Measurements from ENCODE around the gene AKR1D1. TPM values are rescaled to one million over a fixed set of nuclear protein-coding genes. Genes with fewer than 3 reads are reported as not detected.
"Not testable (repeated sequence)": the region's sequence is repeated elsewhere in the genome, so short reads cannot be mapped to it uniquely, and the experiment has no call there.

Gene AKR1D1
- total RNA-seq, 1 experiment from 2014 or later, result not detected

- DNase-seq (ENCODE audit: low read depth), result no peak
Measured at GRCh38 chr7:138074121-138074520, 2.1 kb upstream of the AKR1D1 start.

GRCh38 chr7:138074540-138074939, 1.7 kb upstream of the AKR1D1 start:
- DNase-seq (ENCODE audit: low read depth), result no peak

- DNase-seq (ENCODE audit: low read depth), result no peak
Measured at GRCh38 chr7:138075350-138075749, 909 bp upstream of the AKR1D1 start.

- DNase-seq (ENCODE audit: low read depth), result not testable (repeated sequence)
Measured at GRCh38 chr7:138075786-138076185, 473 bp upstream of the AKR1D1 start.

GRCh38 chr7:138077809-138078208, 1.6 kb downstream of the AKR1D1 start:
- DNase-seq (ENCODE audit: low read depth), result no peak

GRCh38 chr7:138079137-138079536, 2.9 kb downstream of the AKR1D1 start:
- DNase-seq (ENCODE audit: low read depth), result no peak

GRCh38 chr7:138081868-138082267, 5.6 kb downstream of the AKR1D1 start:
- no peak for DNase-seq (ENCODE audit: low read depth)

- no peak for DNase-seq (ENCODE audit: low read depth)
Measured at GRCh38 chr7:138083859-138084258, 7.6 kb downstream of the AKR1D1 start.

- DNase-seq (ENCODE audit: low read depth), result no peak
Measured at GRCh38 chr7:138086563-138087270, 10.5 kb downstream of the AKR1D1 start.

GRCh38 chr7:138089080-138089901, 13.0 kb downstream of the AKR1D1 start:
- peak; percentile 58 for DNase-seq (ENCODE audit: low read depth)

- DNase-seq (ENCODE audit: low read depth), result peak; percentile 26
Measured at GRCh38 chr7:138091032-138091431, 14.8 kb downstream of the AKR1D1 start.

GRCh38 chr7:138091840-138092239, 15.6 kb downstream of the AKR1D1 start:
- DNase-seq (ENCODE audit: low read depth), result not testable (repeated sequence)

GRCh38 chr7:138092486-138093028, 16.3 kb downstream of the AKR1D1 start:
- no peak for DNase-seq (ENCODE audit: low read depth)

- no peak for DNase-seq (ENCODE audit: low read depth)
Measured at GRCh38 chr7:138095972-138096935, 20.0 kb downstream of the AKR1D1 start.

GRCh38 chr7:138097064-138097741, 20.9 kb downstream of the AKR1D1 start:
- DNase-seq (ENCODE audit: low read depth), result peak; percentile 34

- no peak for DNase-seq (ENCODE audit: low read depth)
Measured at GRCh38 chr7:138099813-138100212, 23.6 kb downstream of the AKR1D1 start.

GRCh38 chr7:138105221-138105620, 29.0 kb downstream of the AKR1D1 start:
- DNase-seq (ENCODE audit: low read depth), result no peak

GRCh38 chr7:138115047-138115446, 38.8 kb downstream of the AKR1D1 start:
- no peak for DNase-seq (ENCODE audit: low read depth)

GRCh38 chr7:138116141-138116540, 39.9 kb downstream of the AKR1D1 start:
- peak; percentile 51 for DNase-seq (ENCODE audit: low read depth)

GRCh38 chr7:138116892-138117291, 40.6 kb downstream of the AKR1D1 start:
- DNase-seq (ENCODE audit: low read depth), result no peak

Measured in LHCN-M2 (cell line).